Activated CD8-positive, alpha-beta T cell treated with anti-CD3 and anti-CD28 coated beads for 36 hours (primary cell): ENCODE results near the gene PTPRD. TPM values are rescaled to one million over a fixed set of nuclear protein-coding genes. Genes with fewer than 3 reads are reported as not detected.

Experiments used
- ATAC-seq: fragments of 200-7000 bp; cut with Tn5 transposase; one replicate; pipeline ENCODE4 v1.10.0; 2021; ENCODE audit warnings: mild to moderate bottlenecking, moderate library complexity
- CTCF ChIA-PET: fragments of 350-600 bp; sonication (Branson Sonifier 250); formaldehyde crosslinking; loops from one replicate; lab custom pipeline; 2021; ENCODE audit warnings: antibody characterized with exemption; lab: Charles Lee
- POLR2A ChIA-PET: fragments of 350-600 bp; sonication (Branson Sonifier 250); formaldehyde crosslinking; loops from one replicate; lab custom pipeline; 2021; ENCODE audit warnings: antibody characterized with exemption; lab: Charles Lee
- DNase-seq: peaks from one replicate; pipeline ENCODE4 v3.0.0-alpha.2; 2020
- H3K27ac Mint-ChIP-seq: one replicate; pipeline ENCODE4 v1.8.0; 2021; ENCODE audit warnings: mild to moderate bottlenecking, mixed read lengths
- H3K27me3 Mint-ChIP-seq: one replicate; pipeline ENCODE4 v1.8.0; 2021; ENCODE audit warnings: mixed read lengths
- H3K36me3 Mint-ChIP-seq: one replicate; pipeline ENCODE4 v1.8.0; 2021; ENCODE audit warnings: low read depth, mixed read lengths
- H3K4me1 Mint-ChIP-seq: one replicate; pipeline ENCODE4 v1.8.0; 2021; ENCODE audit warnings: low read depth, mixed read lengths
- H3K4me3 Mint-ChIP-seq: one replicate; pipeline ENCODE4 v1.8.0; 2021; ENCODE audit warnings: mild to moderate bottlenecking, moderate library complexity, mixed read lengths
- H3K9me3 Mint-ChIP-seq: one replicate; pipeline ENCODE4 v1.8.0; 2021; ENCODE audit warnings: mixed read lengths
- CTCF ChIP-seq: fragments of 200-600 bp; IDR thresholded peaks from one replicate; pipeline ENCODE4 v1.8.0; 2022; ENCODE audit warnings: antibody characterized with exemption, mild to moderate bottlenecking
- intact Hi-C: fragments of 100-400 bp; cut with micrococcal nuclease; formaldehyde crosslinking; loops from one replicate; pipeline ENCODE4 v1.10.0; 2022
- total RNA-seq, 2 experiments: library from RNA; stranded (reverse); gene quantifications; one replicate each; pipeline ENCODE4 v1.2.3, GENCODE V29; 2021

Gene PTPRD
- total RNA-seq, 2 experiments from 2014 or later, result not detected

GRCh38 chr9:8838136-8838535 is 1774.7 kb downstream of the PTPRD start:
- no peak for TF ChIP-seq CTCF
- H3K27ac Mint-ChIP-seq, result no peak overlapping the region
- intact Hi-C loops, result no loop called here
- no peak for DNase-seq
- H3K36me3 Mint-ChIP-seq, result no peaks in the 10 kb centered on the region
- no peaks in the 10 kb centered on the region for H3K4me1 Mint-ChIP-seq
- ChIA-PET POLR2A (no interaction called here), CTCF (no interaction called here)
- H3K9me3 Mint-ChIP-seq, result no peaks in the 10 kb centered on the region
- no peak overlapping the region for H3K4me3 Mint-ChIP-seq
- no peak for ATAC-seq
- no peaks in the 10 kb centered on the region for H3K27me3 Mint-ChIP-seq

DNA sequence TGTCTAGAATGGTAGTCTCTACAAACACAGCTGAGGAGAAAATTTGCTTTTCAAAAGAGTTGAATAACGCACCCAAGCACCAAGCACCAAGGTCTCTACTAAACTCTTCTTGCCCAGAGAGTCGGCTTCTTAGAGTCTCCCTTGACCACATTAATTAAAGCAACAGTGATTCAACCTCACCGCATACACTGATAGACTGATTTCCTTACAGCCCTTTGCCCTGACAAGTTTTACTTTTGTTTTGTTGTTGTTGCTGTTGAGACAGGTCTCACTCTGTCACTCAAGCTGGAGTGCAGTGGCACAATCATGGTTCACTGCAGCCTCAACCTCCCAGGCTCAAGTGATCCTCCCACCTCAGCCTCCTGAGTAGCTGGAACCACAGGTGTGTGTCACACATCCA is 1777.5 kb downstream of the PTPRD start:
- Mint-ChIP-seq H3K27ac (no peak overlapping the region), H3K27me3 (peaks cover 2% of the 10 kb centered on the region), H3K9me3 (no peaks in the 10 kb centered on the region), H3K4me1 (no peaks in the 10 kb centered on the region), H3K36me3 (no peaks in the 10 kb centered on the region), H3K4me3 (no peak overlapping the region)
- ChIA-PET POLR2A (interaction anchor here (0.7 kb wide), 1 partner anchor 254 kb away, joined by 3 read pairs; no protein-coding TSS in a partner anchor), CTCF (no interaction called here)
- intact Hi-C loops, result no loop called here
- ATAC-seq (no peak), DNase-seq (no peak)
- no peak for TF ChIP-seq CTCF

DNA sequence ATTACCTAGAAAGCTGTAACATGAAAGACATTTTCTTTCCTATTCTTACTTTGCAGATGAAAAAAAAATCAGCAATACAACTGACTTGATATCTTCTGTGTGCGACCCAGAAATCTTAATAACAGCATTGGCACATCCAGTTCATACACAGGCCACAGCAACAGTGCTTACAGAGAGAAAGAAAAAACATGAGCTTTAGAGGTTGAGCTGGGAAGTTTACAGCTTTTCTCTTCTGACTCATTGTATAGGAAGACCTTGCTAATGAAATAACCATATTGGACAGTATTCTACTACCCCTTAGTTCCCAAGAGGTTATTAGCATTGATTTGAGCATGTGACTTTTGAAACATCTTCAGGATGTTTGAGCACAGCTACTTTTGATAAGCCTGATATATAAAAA is 1779.8 kb downstream of the PTPRD start:
- H3K27me3 Mint-ChIP-seq, result peaks cover 2% of the 10 kb centered on the region
- no peak overlapping the region for H3K27ac Mint-ChIP-seq
- ATAC-seq (no peak), DNase-seq (no peak)
- intact Hi-C loops, result no loop called here
- H3K4me1 Mint-ChIP-seq, result no peaks in the 10 kb centered on the region
- ChIA-PET CTCF (interaction anchor here (0.6 kb wide), 1 partner anchor 63 kb away, joined by 3 read pairs; no protein-coding TSS in a partner anchor), POLR2A (no interaction called here)
- no peak for TF ChIP-seq CTCF
- no peaks in the 10 kb centered on the region for H3K36me3 Mint-ChIP-seq
- no peaks in the 10 kb centered on the region for H3K9me3 Mint-ChIP-seq
- no peak overlapping the region for H3K4me3 Mint-ChIP-seq

- no peak for TF ChIP-seq CTCF
- H3K36me3 Mint-ChIP-seq, result no peaks in the 10 kb centered on the region
- H3K4me3 Mint-ChIP-seq, result no peak overlapping the region
- no peaks in the 10 kb centered on the region for H3K9me3 Mint-ChIP-seq
- no peak overlapping the region for H3K27ac Mint-ChIP-seq
- intact Hi-C loops, result no loop called here
- ATAC-seq, result no peak
- no peaks in the 10 kb centered on the region for H3K4me1 Mint-ChIP-seq
- DNase-seq, result no peak
- ChIA-PET CTCF (no interaction called here), POLR2A (no interaction called here)
- H3K27me3 Mint-ChIP-seq, result peaks cover 2% of the 10 kb centered on the region
These were observed 1780.4 kb downstream of the PTPRD start for GRCh38 chr9:8832386-8832785.

- Mint-ChIP-seq H3K4me1 (no peaks in the 10 kb centered on the region), H3K9me3 (no peaks in the 10 kb centered on the region), H3K4me3 (no peak overlapping the region), H3K36me3 (no peaks in the 10 kb centered on the region), H3K27ac (no peak overlapping the region), H3K27me3 (peaks cover 2% of the 10 kb centered on the region)
- ChIA-PET POLR2A (interaction anchor here (0.6 kb wide), 2 partner anchors 9 to 453 kb away, joined by 3 read pairs; no protein-coding TSS in a partner anchor), CTCF (no interaction called here)
- ATAC-seq (no peak), DNase-seq (no peak)
- intact Hi-C loops, result no loop called here
- no peak for TF ChIP-seq CTCF
These were observed 1781.2 kb downstream of the PTPRD start for GRCh38 chr9:8831568-8831967.
